IMR-90 (cell line): ENCODE measurements around the gene IL4R. TPM values are rescaled to one million over a fixed set of nuclear protein-coding genes. Genes with fewer than 3 reads are reported as not detected.

ENCODE experiments used
- ATAC-seq: fragments of 200-7000 bp; cut with Tn5 transposase; 2 replicates; pipeline ENCODE4 v1.9.1; 2020; ENCODE audit warnings: low read depth, mild to moderate bottlenecking, moderate library complexity
- BruUV-seq: library from RNA; stranded (reverse); fragments of 400-500 nt; replicated peaks from 2 replicates; lab custom pipeline; 2021; lab: Mats Ljungman, UMichigan
- CTCF ChIA-PET: fragments of 300-600 bp; formaldehyde crosslinking; extraction: SDS; loops from one replicate; lab custom pipeline; 2021; ENCODE audit warnings: antibody characterized with exemption; lab: Yijun Ruan, JAX
- POLR2A ChIA-PET: fragments of 300-600 bp; sonication (Branson Sonifier 250); formaldehyde crosslinking; loops from one replicate; lab custom pipeline; 2022; ENCODE audit warnings: antibody characterized with exemption; ENCODE audit not compliant: unreplicated experiment; lab: Charles Lee
- DNase-seq: peaks from one replicate; pipeline ENCODE4 v3.0.0; 2013
- H2AFZ ChIP-seq: replicated peaks from 2 replicates; pipeline ENCODE3; 2013; ENCODE audit warnings: low read length, mild to moderate bottlenecking; ENCODE audit not compliant: poor library complexity
- H2AK5ac ChIP-seq: 2 replicates; pipeline ENCODE4 v1.6.1; 2013; ENCODE audit warnings: low read depth, low read length, inconsistent platforms
- H2AK9ac ChIP-seq: replicated peaks from 2 replicates; pipeline ENCODE3; 2013; ENCODE audit warnings: mild to moderate bottlenecking, low read depth, low read length, moderate library complexity; ENCODE audit not compliant: poor library complexity
- H2BK120ac ChIP-seq: 2 replicates; pipeline ENCODE4 v1.6.1; 2013; ENCODE audit warnings: low read depth, low read length, inconsistent platforms
- H2BK15ac ChIP-seq: 3 replicates; pipeline ENCODE4 v1.6.1; 2013; ENCODE audit warnings: low read depth, low read length, inconsistent platforms
- H2BK20ac ChIP-seq: 2 replicates; pipeline ENCODE4 v1.6.1; 2013; ENCODE audit warnings: low read depth, mild to moderate bottlenecking, inconsistent platforms, low read length, moderate library complexity
- H2BK5ac ChIP-seq: 2 replicates; pipeline ENCODE4 v1.6.1; 2013; ENCODE audit warnings: mild to moderate bottlenecking, low read depth, low read length, inconsistent platforms; ENCODE audit not compliant: poor library complexity, severe bottlenecking
- H3K14ac ChIP-seq: replicated peaks from 2 replicates; pipeline ENCODE4 v1.6.1; 2013; ENCODE audit warnings: low read depth, low read length, inconsistent platforms
- H3K18ac ChIP-seq: 2 replicates; pipeline ENCODE4 v1.6.1; 2013; ENCODE audit warnings: low read depth, low read length, control low read depth
- H3K23ac ChIP-seq: 2 replicates; pipeline ENCODE4 v1.6.1; 2013; ENCODE audit warnings: low read depth, low read length, inconsistent platforms
- H3K27ac ChIP-seq: 2 replicates; pipeline ENCODE4 v1.5.1; 2013; ENCODE audit warnings: mild to moderate bottlenecking, control low read depth, low read length; ENCODE audit not compliant: insufficient read depth
- H3K27me3 ChIP-seq: 2 replicates; pipeline ENCODE4 v1.6.1; 2013; ENCODE audit warnings: low read length; ENCODE audit not compliant: control insufficient read depth, insufficient read depth
- H3K36me3 ChIP-seq: 2 replicates; pipeline ENCODE4 v1.6.1; 2013; ENCODE audit warnings: low read length, mixed read lengths; ENCODE audit not compliant: control insufficient read depth, insufficient read depth
- H3K4ac ChIP-seq: 2 replicates; pipeline ENCODE4 v1.6.1; 2013; ENCODE audit warnings: low read depth, low read length, inconsistent platforms
- H3K4me1 ChIP-seq: 2 replicates; pipeline ENCODE4 v1.6.1; 2013; ENCODE audit warnings: low read length, mixed read lengths; ENCODE audit not compliant: control insufficient read depth, insufficient read depth
- H3K4me2 ChIP-seq: 2 replicates; pipeline ENCODE4 v1.6.1; 2013; ENCODE audit warnings: low read depth, mild to moderate bottlenecking, control low read depth, low read length, moderate library complexity
- H3K4me3 ChIP-seq: 2 replicates; pipeline ENCODE4 v1.5.1; 2013; ENCODE audit warnings: low read depth, mild to moderate bottlenecking, control low read depth, low read length, moderate library complexity; ENCODE audit not compliant: insufficient read depth
- H3K56ac ChIP-seq: 2 replicates; pipeline ENCODE4 v1.6.1; 2013; ENCODE audit warnings: low read length, inconsistent platforms; ENCODE audit not compliant: insufficient read depth; ENCODE audit errors: extremely low read depth
- H3K79me1 ChIP-seq, 2 experiments: 2 replicates each; pipeline ENCODE4 v1.6.1; 2013; ENCODE audit warnings: low read length in 2 of 2, inconsistent platforms in 1 of 2, low read depth in 1 of 2
- H3K9ac ChIP-seq: 2 replicates; pipeline ENCODE4 v1.6.1; 2013; ENCODE audit warnings: low read depth, low read length, control low read depth
- H3K9me1 ChIP-seq: 2 replicates; pipeline ENCODE4 v1.6.1; 2013; ENCODE audit warnings: low read length, inconsistent platforms; ENCODE audit not compliant: insufficient read depth
- H3K9me3 ChIP-seq: 2 replicates; pipeline ENCODE4 v1.6.1; 2013; ENCODE audit warnings: low read length; ENCODE audit not compliant: control insufficient read depth, insufficient read depth
- H4K20me1 ChIP-seq: 2 replicates; pipeline ENCODE4 v1.6.1; 2013; ENCODE audit warnings: low read length, inconsistent platforms; ENCODE audit not compliant: insufficient read depth
- H4K5ac ChIP-seq: 2 replicates; pipeline ENCODE4 v1.6.1; 2013; ENCODE audit warnings: mild to moderate bottlenecking, low read depth, low read length, control low read depth
- H4K8ac ChIP-seq, 2 experiments: 2 replicates each; pipeline ENCODE4 v1.6.1; 2013; ENCODE audit warnings: low read depth in 2 of 2, low read length in 2 of 2, control low read depth in 1 of 2, inconsistent platforms in 1 of 2
- H4K91ac ChIP-seq: 2 replicates; pipeline ENCODE4 v1.6.1; 2013; ENCODE audit warnings: low read depth, low read length, inconsistent platforms; ENCODE audit not compliant: insufficient read depth
- CEBPB ChIP-seq: IDR thresholded peaks from 2 replicates; pipeline ENCODE4 v1.6.1; 2012; ENCODE audit warnings: low read depth, low read length, improper control_type of control experiment
- CHD1 ChIP-seq: IDR thresholded peaks from 2 replicates; pipeline ENCODE4 v1.6.1; 2012; ENCODE audit warnings: low read depth, low read length, improper control_type of control experiment
- MAZ ChIP-seq: IDR thresholded peaks from 2 replicates; pipeline ENCODE4 v1.6.1; 2012; ENCODE audit warnings: low read depth, mild to moderate bottlenecking, low read length, improper control_type of control experiment, moderate library complexity, borderline replicate concordance
- MXI1 ChIP-seq: IDR thresholded peaks from 2 replicates; pipeline ENCODE4 v1.6.1; 2012; ENCODE audit warnings: low read depth, mild to moderate bottlenecking, low read length, moderate library complexity, borderline replicate concordance
- NFE2L2 ChIP-seq: fragments of 150-350 bp; IDR thresholded peaks from 2 replicates; pipeline ENCODE4 v1.6.1; 2016; ENCODE audit warnings: low read depth, mild to moderate bottlenecking, low read length
- POLR2A ChIP-seq: IDR thresholded peaks from 2 replicates; pipeline ENCODE4 v1.6.1; 2012; ENCODE audit warnings: mild to moderate bottlenecking, low read depth, low read length
- RCOR1 ChIP-seq: IDR thresholded peaks from 2 replicates; pipeline ENCODE4 v1.6.1; 2012; ENCODE audit warnings: mild to moderate bottlenecking, low read length, improper control_type of control experiment; ENCODE audit not compliant: insufficient replicate concordance
- RFX5 ChIP-seq: IDR thresholded peaks from 2 replicates; pipeline ENCODE4 v1.8.0; 2012; ENCODE audit warnings: low read depth, mild to moderate bottlenecking, low read length, moderate library complexity
- WGBS, 2 experiments: methylation state at CpG; one replicate each; pipeline versions ENCODE4 v1.1.5 to v1.1.7; 2013; ENCODE audit warnings: missing lambda C conversion rate in 2 of 2; ENCODE audit not compliant: insufficient read length in 1 of 2; ENCODE audit errors: extremely low coverage in 2 of 2; 5-methylcytosine and 5-hydroxymethylcytosine counted together
- dilution Hi-C: fragments of 300-500 bp; cut with HindIII; formaldehyde crosslinking; loops from one replicate; pipeline ENCODE4 v1.14.3; 2018; ENCODE audit warnings: low sequenced_read_pairs; ENCODE audit not compliant: unreplicated experiment
- in situ Hi-C: fragments of 300-500 bp; cut with MboI; formaldehyde crosslinking; loops from 3 replicates; pipeline ENCODE4 v1.14.3; 2019; ENCODE audit warnings: low sequenced_read_pairs, inconsistent platforms, mixed read lengths
- intact Hi-C: fragments of 100-400 bp; cut with micrococcal nuclease; formaldehyde crosslinking; loops from 2 replicates; pipeline ENCODE4 v1.10.0; 2022
- polyA plus RNA-seq, 3 experiments: library from polyadenylated mRNA; depleted of rRNA; stranded (reverse); fragments of >200 nt; gene quantifications; 2 replicates each; pipeline ENCODE4 v1.2.3, GENCODE V29; 2012; ENCODE audit warnings: low replicate concordance in 1 of 3
- total RNA-seq: library from RNA; depleted of rRNA; stranded (reverse); fragments of >200 nt; gene quantifications from 2 replicates; pipeline ENCODE4 v1.2.3, GENCODE V29; 2012

IL4R gene
- total and polyA plus RNA-seq, 2 of the 4 experiments (the other 2 are of a cell fraction) = 6.3 to 18.7 TPM

DNA sequence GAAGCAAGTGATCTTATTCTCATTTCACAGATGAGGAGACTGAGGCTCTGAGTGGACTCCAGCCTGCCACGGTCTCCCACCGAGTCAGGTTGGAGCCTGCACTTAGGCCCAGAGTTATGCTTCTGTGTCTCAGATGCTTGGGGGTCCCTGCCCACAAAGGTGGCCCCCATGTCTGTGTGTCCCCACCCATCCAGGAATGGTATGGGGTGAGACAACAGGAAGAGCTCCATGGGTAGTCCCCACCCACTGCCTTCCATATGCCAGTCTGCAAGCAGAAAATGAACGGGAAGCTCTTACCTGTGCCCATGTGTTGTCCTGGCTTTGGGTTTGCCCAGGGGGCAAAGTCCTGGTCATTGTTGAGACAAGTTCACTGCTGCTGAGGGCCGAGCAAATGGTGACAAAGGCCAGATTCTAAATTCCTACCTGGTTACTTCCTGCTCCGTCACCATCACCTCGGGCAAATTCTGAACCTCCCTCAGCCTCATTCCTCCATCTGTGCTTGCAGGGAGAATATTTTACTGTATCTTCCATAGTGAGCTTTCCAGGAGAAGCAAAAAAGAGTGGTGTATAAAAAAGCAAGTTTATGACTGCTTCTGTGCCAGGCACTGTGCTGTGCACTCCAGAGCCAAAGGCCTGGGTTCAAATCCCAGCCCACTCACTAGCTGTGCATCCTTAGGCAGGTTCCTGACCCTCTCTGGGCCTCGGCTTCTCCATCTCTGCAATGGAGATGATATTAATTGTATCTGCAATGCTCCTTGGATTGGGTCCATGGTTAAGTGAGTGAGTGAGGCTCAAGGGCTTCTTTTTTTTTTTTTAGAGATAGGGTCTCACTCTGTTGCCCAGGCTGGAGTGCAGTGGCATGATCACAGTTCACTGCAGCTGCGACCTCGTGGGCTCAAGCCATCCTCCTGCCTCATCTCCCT lies 9.3 kb downstream of the IL4R start:
- Histone ChIP-seq H2AK9ac (no peak overlapping the region), H2BK20ac (0 out of 2 replicates have a peak overlapping the region, but pooled peaks have one; percentile 13), H2BK5ac (no peak overlapping the region), H3K23ac (no peak overlapping the region; the same call in 1 of the 2 replicates), H3K4me1 (peaks cover 31% of the 10 kb centered on the region), H3K9me1 (peaks cover 30% of the 10 kb centered on the region), H4K5ac (peak overlapping the region; percentile 4; the same call in 1 of the 2 replicates), H3K9ac (no peak overlapping the region), H3K14ac (no peak overlapping the region), H3K9me3 (no peaks in the 10 kb centered on the region), H3K4ac (peak overlapping the region; percentile 26; the same call in 1 of the 2 replicates), H2BK15ac (no peak overlapping the region; the same call in 2 of the 3 replicates), H3K79me1 (peaks cover 16 to 86% of the 10 kb centered on the region in 2 experiments), H4K91ac (peak overlapping the region; percentile 28), H3K27ac (0 out of 2 replicates have a peak overlapping the region, but pooled peaks have one; percentile 3), H3K18ac (no peak overlapping the region), H3K56ac (no peak overlapping the region), H3K4me2 (no peak overlapping the region), H3K27me3 (no peaks in the 10 kb centered on the region), H2BK120ac (peak overlapping the region; percentile 17; the same call in 1 of the 2 replicates), H2AFZ (no peak overlapping the region), H4K20me1 (peaks cover 30% of the 10 kb centered on the region), H4K8ac (peak overlapping the region in 1 of 2 experiments; percentile 40; a peak in 1 of 4 replicates), H2AK5ac (0 out of 2 replicates have a peak overlapping the region, but pooled peaks have one; percentile 71), H3K4me3 (no peak overlapping the region), H3K36me3 (peaks cover 34% of the 10 kb centered on the region)
- intact Hi-C loops (no loop called here), dilution Hi-C loops (no loop called here), in situ Hi-C loops (no loop called here)
- DNase-seq (no peak), ATAC-seq (no peak)
- CTCF ChIA-PET = interaction anchor here (1.2 kb wide), 1 partner anchor 89 kb away, joined by 3 read pairs; no protein-coding TSS in a partner anchor
- 92% methylated on average over 4 of the region's 9 CpGs; no CpG with 5 or more reads in 1 of the 2 experiments for WGBS, 2 experiments
- no TSS peak for BruUV-seq
- TF ChIP-seq CHD1 = no peak
- no peak for TF ChIP-seq MAZ
- no peak for TF ChIP-seq NFE2L2
- TF ChIP-seq MXI1 = no peak
- no peak for TF ChIP-seq RFX5
- no peak for TF ChIP-seq POLR2A
- no peak for TF ChIP-seq CEBPB
- no peak for TF ChIP-seq RCOR1
- POLR2A ChIA-PET = interaction anchor here (0.5 kb wide), 1 partner anchor 62 kb away, joined by 4 read pairs; no protein-coding TSS in a partner anchor
